Stomach (tissue), 4 donors: ENCODE results near the gene CCL18.

ENCODE experiments used
- POLR2A ChIP-seq, 4 donors: fragments of 450-650 bp; IDR thresholded peaks; one replicate each; pipeline ENCODE4 v1.6.1; 2016; ENCODE audit warnings: antibody characterized with exemption in 4 of 4, control low read depth in 2 of 4, mild to moderate bottlenecking in 1 of 4, moderate library complexity in 1 of 4
- TF ChIP-seq, protein P1 (sequence below), 7 experiments: fragments of 450-650 bp in 4 of 7; fragments of 200-600 bp in 3 of 7; sonication (generic) in 3 of 7; IDR thresholded peaks; one replicate each; pipeline ENCODE4 v1.5.1; 2016 to 2019; ENCODE audit warnings: antibody characterized with exemption in 7 of 7, control low read depth in 2 of 7, mild to moderate bottlenecking in 1 of 7

GRCh38 chr17:36049643-36050042 is 14.4 kb upstream of the CCL18 start:
- TF ChIP-seq, protein P1, sequence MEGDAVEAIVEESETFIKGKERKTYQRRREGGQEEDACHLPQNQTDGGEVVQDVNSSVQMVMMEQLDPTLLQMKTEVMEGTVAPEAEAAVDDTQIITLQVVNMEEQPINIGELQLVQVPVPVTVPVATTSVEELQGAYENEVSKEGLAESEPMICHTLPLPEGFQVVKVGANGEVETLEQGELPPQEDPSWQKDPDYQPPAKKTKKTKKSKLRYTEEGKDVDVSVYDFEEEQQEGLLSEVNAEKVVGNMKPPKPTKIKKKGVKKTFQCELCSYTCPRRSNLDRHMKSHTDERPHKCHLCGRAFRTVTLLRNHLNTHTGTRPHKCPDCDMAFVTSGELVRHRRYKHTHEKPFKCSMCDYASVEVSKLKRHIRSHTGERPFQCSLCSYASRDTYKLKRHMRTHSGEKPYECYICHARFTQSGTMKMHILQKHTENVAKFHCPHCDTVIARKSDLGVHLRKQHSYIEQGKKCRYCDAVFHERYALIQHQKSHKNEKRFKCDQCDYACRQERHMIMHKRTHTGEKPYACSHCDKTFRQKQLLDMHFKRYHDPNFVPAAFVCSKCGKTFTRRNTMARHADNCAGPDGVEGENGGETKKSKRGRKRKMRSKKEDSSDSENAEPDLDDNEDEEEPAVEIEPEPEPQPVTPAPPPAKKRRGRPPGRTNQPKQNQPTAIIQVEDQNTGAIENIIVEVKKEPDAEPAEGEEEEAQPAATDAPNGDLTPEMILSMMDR (IDR thresholded peaks at IDR 0.05): no peak
- no peak for TF ChIP-seq POLR2A (IDR thresholded peaks at IDR 0.05)
